Colonic mucosa (tissue), 4 donors: ENCODE measurements around the gene ATG3. TPM values are rescaled to one million over a fixed set of nuclear protein-coding genes. Genes with fewer than 3 reads are reported as not detected.

ENCODE experiments used
- DNase-seq: peaks from one replicate; pipeline ENCODE4 v3.0.0-alpha.2; 2020
- H3K27ac ChIP-seq: fragments of 200-600 bp; one replicate; pipeline ENCODE4 v1.8.0; 2021
- H3K27me3 ChIP-seq: fragments of 200-600 bp; one replicate; pipeline ENCODE4 v1.8.0; 2021
- H3K36me3 ChIP-seq: fragments of 200-600 bp; one replicate; pipeline ENCODE4 v1.8.0; 2021
- H3K4me1 ChIP-seq: fragments of 200-600 bp; one replicate; pipeline ENCODE4 v1.8.0; 2021; ENCODE audit warnings: mild to moderate bottlenecking
- H3K4me3 ChIP-seq: fragments of 200-600 bp; one replicate; pipeline ENCODE4 v1.8.0; 2021
- H3K9ac ChIP-seq, 2 donors: one replicate each; pipeline ENCODE4 v1.7.0; 2013; ENCODE audit warnings: control low read depth in 2 of 2, low read depth in 2 of 2, low read length in 2 of 2
- H3K9me3 ChIP-seq: fragments of 200-600 bp; one replicate; pipeline ENCODE4 v1.8.0; 2021
- intact Hi-C: fragments of 100-400 bp; cut with DNase I; formaldehyde crosslinking; loops from one replicate; pipeline ENCODE4 v1.14.1; 2022
- total RNA-seq, 2 donors: library from RNA; stranded (reverse); fragmentation: NEBNext Ultra II Directional in 1 of 2; extraction: Animal tissue kit (Norgen Biotek cat#: 25700) in 1 of 2; gene quantifications; one replicate each; pipeline ENCODE4 v1.2.1, GENCODE V29; 2021
- TF ChIP-seq, protein P1 (sequence below): fragments of 200-600 bp; IDR thresholded peaks from one replicate; pipeline ENCODE4 v1.8.0; 2022; ENCODE audit warnings: antibody characterized with exemption, mild to moderate bottlenecking
- donor health status: healthy.
- donor health status: DM: no; HTN: no; CAD: no.
- donor health status: DM: no; HTN: no; CAD: no.

ATG3 gene
- total RNA-seq, 2 donors from 2014 or later = 59.1 to 79.9 TPM

GRCh38 chr3:112604536-112604935, 42.8 kb upstream of the ATG3 start:
- intact Hi-C loops = no loop called here
- Histone ChIP-seq H3K27ac (no peak overlapping the region), H3K4me1 (no peaks in the 10 kb centered on the region), H3K9ac (no peak overlapping the region), H3K9me3 (no peaks in the 10 kb centered on the region), H3K36me3 (no peaks in the 10 kb centered on the region), H3K4me3 (no peak overlapping the region), H3K27me3 (no peaks in the 10 kb centered on the region)
- TF ChIP-seq, protein P1, sequence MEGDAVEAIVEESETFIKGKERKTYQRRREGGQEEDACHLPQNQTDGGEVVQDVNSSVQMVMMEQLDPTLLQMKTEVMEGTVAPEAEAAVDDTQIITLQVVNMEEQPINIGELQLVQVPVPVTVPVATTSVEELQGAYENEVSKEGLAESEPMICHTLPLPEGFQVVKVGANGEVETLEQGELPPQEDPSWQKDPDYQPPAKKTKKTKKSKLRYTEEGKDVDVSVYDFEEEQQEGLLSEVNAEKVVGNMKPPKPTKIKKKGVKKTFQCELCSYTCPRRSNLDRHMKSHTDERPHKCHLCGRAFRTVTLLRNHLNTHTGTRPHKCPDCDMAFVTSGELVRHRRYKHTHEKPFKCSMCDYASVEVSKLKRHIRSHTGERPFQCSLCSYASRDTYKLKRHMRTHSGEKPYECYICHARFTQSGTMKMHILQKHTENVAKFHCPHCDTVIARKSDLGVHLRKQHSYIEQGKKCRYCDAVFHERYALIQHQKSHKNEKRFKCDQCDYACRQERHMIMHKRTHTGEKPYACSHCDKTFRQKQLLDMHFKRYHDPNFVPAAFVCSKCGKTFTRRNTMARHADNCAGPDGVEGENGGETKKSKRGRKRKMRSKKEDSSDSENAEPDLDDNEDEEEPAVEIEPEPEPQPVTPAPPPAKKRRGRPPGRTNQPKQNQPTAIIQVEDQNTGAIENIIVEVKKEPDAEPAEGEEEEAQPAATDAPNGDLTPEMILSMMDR = no peak
- no peak for DNase-seq

- Histone ChIP-seq H3K9me3 (no peaks in the 10 kb centered on the region), H3K9ac (no peak overlapping the region), H3K27ac (no peak overlapping the region), H3K4me3 (no peak overlapping the region), H3K27me3 (no peaks in the 10 kb centered on the region), H3K36me3 (no peaks in the 10 kb centered on the region), H3K4me1 (no peaks in the 10 kb centered on the region)
- DNase-seq = no peak
- intact Hi-C loops = no loop called here
- TF ChIP-seq, protein P1 = no peak
These were observed 40.6 kb upstream of the ATG3 start for GRCh38 chr3:112602217-112602838.

DNA sequence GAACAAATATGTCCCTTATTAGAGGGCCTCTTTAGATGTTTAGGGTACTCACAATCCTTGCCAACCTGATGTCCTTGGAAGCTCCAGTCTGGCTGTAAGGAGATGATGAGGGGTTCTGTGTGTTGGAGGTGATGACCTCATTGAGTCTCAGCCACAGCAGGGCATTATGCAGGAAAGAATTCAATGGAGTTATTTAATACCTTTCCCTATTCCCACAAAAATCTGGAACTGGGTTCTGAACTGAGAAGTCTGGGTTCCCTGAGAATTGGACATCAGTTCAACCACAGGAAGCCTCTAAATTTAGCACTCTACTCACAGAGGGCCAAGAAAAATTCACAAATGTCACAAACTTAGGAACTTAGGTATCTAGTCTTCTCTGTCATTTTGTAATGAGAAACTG, 37.0 kb upstream of the ATG3 start:
- intact Hi-C loops = no loop called here
- H3K27me3 ChIP-seq = no peaks in the 10 kb centered on the region
- DNase-seq = no peak
- no peak overlapping the region for H3K4me3 ChIP-seq
- no peaks in the 10 kb centered on the region for H3K4me1 ChIP-seq
- TF ChIP-seq, protein P1 = no peak
- no peak overlapping the region for H3K27ac ChIP-seq
- no peaks in the 10 kb centered on the region for H3K9me3 ChIP-seq
- H3K36me3 ChIP-seq = no peaks in the 10 kb centered on the region
- no peak overlapping the region for H3K9ac ChIP-seq

GRCh38 chr3:112597945-112598344, 36.2 kb upstream of the ATG3 start:
- Histone ChIP-seq H3K27ac (no peak overlapping the region), H3K9me3 (no peaks in the 10 kb centered on the region), H3K4me3 (no peak overlapping the region), H3K4me1 (no peaks in the 10 kb centered on the region), H3K36me3 (no peaks in the 10 kb centered on the region), H3K9ac (no peak overlapping the region), H3K27me3 (no peaks in the 10 kb centered on the region)
- no peak for DNase-seq
- intact Hi-C loops = no loop called here
- TF ChIP-seq, protein P1 = no peak

DNA sequence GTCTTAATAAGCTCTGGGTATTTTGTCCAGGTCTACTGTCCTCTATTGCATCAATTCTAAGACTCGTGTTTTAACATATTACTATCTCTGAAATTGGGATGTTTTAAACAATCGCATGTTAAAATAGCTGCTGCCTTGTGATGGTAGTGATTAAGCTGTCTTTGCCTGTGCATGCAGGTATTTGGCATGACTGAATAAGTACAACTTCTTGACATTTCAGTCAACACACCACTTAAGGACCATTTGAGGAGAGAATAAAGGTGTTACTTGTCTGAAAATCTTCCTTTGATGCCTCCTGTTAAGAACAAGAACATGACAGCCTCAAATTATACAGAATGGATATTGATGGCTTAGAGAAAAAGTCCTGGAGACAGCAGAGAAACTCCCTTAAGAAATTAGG, 33.1 kb upstream of the ATG3 start:
- Histone ChIP-seq H3K9me3 (no peaks in the 10 kb centered on the region), H3K9ac (no peak overlapping the region), H3K36me3 (no peaks in the 10 kb centered on the region), H3K4me1 (no peaks in the 10 kb centered on the region), H3K27ac (no peak overlapping the region), H3K27me3 (no peaks in the 10 kb centered on the region), H3K4me3 (no peak overlapping the region)
- no peak for DNase-seq
- TF ChIP-seq, protein P1 = no peak
- intact Hi-C loops = no loop called here
